Hepatic stellate cell (primary cell): ENCODE data around the gene DNAJC5G.
A peak's percentile ranks its signal among the peaks of the same experiment; 100 is the strongest.
"Not testable (repeated sequence)": the region's sequence is repeated elsewhere in the genome, so short reads cannot be mapped to it uniquely, and the experiment has no call there.

ENCODE experiments used
- DNase-seq: peaks from one replicate; pipeline ENCODE4 v3.0.0; 2011; ENCODE audit warnings: low spot score

DNAJC5G gene

DNA sequence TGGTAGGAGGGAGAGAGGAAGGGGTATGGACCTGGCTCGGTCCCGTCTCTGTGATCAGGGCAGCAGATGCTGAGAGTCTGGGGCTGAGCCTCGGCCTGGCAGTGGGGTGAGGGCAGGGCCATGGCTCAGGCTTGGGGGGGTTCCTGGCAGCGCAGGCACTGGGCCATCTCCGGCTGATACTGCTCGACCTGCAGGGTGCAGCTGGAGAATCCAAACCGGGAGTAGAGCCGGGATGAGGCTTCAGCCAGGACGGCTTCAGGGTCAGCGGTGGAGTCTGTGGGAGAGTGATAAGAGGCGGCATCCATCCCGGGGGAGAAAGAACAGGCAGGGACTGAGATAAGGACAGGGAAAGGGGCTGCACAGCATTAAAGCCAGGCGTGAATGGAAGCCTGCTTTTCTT, 20.0 kb upstream of the DNAJC5G start:
- DNase-seq = no peak

DNA sequence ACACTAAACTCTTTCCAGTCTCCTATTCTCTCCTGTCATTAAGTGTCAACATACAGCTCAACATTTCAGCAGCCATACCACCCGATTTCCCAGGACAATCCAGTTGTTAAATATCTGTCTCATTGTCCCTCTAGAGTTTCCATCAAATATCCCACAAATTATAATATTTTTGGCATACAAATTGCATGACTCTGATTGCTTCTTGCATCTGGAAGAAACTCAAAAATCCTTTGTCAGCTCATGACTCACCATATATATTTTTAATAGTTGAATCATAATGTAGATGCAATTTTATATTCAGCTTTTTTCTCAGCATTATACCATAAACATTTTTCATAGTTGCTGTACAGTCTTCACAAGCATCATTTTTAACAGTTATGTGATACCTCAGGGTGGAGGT, 19.6 kb upstream of the DNAJC5G start:
- peak; percentile 85 for DNase-seq

DNA sequence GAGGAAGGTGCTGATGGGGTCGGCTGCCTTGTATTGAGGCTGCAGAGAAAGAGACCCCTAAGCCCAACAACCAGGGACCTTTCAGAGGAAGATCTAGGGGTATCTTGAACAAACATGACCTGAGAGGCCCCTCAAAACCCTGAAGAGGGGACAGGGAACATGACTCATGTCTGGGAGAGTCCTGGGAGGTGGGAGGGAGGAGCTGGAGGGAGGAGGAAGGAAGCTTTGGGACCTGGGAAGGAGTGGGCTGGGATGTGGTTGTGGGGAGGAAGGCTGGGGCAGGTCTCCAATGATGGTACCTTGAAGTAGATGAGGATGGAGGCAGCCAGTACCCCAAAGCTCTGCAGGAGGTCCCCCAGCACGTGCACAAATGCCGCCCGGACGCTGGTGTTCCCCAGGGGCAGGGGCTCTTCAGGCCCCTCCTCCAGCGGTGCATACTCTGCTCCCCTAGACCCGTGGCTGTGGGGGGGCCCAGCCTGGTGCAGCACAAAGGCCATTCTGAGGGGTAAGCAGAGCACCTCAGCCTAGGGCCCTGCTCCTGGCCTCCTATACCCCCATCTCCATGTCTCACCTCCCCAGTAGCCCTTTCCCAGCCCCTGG, 18.3 kb upstream of the DNAJC5G start:
- no peak for DNase-seq

DNA sequence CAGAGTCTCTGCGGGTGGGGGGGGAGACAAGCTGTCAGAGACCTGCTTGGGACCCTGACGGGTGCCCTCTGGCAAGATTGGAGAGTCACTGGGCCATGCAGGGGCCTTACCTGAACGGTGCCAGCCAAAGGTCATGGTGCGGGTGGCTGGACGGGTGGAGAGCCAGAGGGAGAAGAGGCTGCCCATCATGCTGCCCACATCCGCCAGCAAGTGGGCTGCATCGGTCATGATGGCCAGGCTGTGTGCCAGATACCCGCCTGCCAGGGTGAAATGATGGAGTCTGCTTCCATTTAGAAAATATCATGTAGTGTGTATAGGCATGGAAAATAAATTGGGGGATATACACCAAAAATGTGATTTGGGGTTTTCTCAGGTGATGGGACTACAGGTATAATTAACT, 17.2 kb upstream of the DNAJC5G start:
- DNase-seq = no peak

DNA sequence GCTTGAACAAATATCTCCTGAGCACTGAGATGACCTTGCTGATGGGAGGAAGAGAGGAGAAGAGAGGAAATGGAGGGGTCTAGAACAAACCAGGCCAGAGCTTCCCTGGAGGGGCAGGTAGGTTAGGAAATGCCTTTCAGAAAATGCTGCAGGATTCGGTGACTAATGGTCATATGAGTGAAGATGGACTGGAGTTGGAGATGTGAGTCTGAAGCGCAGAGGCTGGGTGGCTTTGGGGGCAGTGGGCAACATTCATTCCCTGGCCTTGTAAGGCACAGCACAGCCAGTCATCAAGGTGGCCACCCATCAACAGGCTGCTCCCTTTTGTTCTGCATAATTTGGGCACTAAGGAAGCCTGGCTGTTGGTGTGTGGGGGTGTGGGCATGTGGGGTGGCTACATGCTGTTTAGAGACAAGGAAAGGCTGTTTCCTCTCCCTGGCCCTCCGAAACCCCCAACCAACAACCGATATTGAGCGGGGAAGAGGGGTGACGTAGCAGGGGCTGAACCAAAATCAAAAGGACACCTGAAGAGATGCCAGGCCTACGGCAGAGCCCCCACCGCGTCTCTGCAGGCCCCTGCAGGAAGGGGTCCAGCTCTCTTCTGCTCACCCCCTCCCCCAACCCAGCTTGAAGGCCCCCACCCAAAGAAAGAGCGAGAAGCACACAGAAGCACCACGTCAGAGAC, 13.8 kb upstream of the DNAJC5G start:
- DNase-seq = no peak

DNA sequence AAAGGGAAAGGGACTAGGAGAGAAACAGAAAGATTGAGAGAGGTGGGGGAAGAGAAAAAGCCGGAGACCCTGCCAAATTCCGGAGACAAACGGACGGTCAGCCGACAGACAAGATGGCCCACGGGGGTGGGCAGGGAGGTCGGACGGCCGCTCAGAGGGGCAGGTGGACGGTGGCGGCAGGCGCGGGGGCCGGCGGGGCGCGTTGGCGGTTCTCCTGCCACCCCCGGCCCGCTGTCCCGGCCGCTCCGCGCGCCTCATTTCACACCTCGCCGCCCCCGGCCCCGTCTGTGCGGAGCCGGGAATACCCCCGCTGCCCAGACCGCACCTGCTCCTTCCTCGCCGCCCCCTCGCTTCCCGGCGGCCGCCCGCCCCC, 13.3 kb upstream of the DNAJC5G start:
- no peak for DNase-seq

DNA sequence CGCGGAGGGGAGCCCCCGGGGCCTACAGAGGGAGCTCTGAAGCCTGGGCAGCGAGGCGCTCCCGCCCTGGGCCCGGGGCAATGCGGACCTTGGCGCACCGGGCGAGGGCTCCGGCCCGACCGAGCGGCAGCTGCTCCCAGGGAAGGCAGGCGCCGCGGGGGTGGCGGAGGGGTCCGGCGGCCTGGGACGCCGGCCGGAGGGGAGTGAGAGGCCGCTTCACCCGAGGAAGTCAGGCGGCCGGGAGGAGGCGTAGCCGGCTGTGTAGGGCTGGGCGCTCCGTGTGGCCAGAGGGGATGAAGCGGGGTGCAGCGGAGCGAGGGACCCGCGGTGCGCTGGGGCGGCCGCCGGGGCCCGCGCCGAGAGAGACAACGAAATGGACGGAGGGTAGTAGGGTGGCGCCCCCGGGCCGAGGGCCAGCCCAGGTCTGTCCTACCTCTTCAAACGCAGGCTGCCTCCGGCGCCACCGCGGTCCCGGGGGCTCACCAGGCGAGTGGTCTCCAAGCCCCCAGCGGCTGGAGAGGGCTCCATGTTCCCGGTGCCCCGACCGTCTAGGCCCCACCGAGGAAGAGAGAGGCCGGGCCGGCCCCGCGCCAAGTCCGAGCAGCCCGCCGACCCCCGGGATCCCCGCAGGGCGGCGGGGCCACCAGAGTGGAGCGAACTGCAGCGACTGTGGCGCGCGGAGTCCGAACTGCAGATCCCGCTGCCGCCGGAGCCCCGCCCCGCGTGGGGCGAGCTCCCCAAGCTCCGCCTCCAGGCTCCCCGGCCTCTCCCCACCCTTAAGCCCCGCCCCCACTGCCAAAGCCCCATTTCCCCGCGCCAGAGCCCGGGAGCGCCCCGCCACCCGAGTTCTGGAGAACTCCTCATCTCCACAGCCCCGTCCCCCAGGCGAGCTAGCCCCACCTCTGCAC, 12.6 kb upstream of the DNAJC5G start, which contains the start of gene SLC30A3:
Gene SLC30A3, minus strand, starts transcription at position 669 of the 908 bp plus-strand sequence. Its CDS starts 141 bp downstream, at position 528.
- peak; percentile 81 for DNase-seq

DNA sequence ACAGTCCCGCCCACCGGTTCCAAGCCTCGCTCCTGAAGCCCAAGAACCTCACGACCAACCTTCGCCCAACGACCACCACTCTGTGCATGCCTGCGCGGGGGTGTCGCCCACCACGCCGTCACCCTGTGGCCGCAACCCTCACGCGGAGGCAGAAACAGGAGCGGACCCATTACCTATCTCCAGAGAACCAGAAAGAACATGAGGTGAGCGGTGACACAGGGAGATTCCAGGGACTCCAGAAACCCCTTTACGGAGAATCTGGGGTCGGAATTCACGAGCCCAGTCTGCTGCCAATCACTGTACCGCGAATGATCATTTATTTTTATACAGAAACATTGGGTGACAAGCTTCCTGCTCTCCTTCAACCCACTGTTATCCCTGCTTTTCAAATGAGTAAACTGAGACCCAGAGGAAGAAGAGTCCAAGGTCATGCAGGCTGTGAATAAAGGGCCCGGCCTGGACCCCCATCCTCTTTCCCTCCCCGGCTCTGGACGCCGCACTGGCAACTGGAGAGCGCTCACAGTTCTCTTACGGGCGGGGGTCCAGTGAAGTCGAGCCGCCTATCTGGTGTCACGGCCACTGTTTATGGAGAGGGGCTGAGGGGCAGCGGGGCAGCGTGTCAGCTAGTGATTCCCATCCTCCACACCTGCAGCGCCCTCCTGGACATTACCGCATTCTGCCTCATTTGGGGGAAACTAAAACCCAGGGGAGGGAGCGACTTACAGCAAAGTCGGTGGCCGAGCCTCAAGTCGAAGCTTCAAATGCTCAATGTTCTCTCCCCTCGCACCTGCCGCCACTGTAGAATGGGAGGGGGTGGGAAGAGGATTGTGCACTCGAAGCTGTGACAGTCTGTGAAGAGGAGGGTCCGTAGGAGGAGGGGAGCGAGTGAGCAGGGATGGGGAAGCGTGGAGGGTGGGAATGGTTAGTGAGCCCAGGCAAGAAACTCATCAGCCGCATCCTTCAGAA, 11.7 kb upstream of the DNAJC5G start:
- no peak for DNase-seq

DNA sequence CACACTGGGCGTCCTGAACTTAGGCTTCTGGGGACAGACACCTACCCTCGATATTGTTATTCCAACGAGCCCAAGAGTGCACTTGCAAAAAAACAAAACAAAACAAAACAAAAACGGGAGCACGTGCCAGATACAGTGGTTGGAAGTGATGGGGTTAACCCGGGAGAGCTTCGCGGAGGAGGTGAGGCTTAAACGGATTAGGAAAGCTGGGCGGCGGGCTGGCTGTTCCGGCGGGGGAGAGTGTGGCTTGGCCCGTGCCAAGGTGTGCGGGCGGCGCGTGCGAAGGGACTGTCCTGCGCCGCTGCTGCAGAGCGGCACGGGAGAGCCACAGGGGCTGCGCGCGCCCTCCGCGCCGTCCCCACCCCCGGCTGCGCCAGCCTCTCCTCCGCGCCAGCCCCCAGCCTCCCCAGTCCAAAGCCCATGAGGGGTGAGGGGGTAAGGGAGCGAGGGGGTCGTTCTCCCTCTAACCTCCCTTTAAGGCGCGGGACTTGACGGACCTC, 10.9 kb upstream of the DNAJC5G start:
- no peak for DNase-seq

DNA sequence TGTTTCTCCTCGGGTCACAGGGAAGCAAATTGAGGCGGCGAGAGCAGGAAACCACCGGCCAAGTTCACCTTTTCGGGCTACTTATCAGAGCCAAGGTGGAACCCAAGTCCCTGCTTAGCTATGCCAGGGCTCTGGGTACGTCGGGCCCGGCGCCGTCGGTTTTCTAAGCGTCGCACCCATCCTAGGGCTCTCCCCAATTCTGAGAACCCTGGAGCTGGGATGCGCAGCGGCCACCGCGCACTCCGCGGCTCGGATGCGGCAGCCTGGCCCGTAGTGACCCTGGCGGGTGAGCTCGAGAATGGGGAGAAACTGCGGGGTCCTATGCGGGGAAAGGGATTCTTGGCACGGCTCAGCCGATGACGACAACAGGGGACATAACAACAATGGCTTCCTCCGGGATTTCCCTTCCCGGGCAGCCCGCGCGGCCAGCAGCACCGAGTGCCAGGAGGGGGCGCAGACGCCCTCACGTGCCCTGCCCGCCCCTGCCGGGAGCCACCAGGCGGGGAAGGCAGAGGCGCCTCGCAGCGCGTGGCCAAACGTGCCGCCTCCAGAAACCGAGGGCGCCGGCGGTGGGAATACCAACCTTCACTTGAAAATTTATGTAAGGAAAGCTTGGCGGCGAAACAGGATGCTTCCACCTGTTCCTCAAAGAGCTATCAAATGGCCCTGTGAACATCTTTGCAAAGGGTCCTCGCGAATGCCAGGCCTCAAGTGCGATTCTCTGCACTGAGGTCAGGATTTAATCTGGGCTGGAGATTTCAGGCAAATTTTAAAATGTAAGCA, 10.3 kb upstream of the DNAJC5G start:
- peak; percentile 85 for DNase-seq

DNA sequence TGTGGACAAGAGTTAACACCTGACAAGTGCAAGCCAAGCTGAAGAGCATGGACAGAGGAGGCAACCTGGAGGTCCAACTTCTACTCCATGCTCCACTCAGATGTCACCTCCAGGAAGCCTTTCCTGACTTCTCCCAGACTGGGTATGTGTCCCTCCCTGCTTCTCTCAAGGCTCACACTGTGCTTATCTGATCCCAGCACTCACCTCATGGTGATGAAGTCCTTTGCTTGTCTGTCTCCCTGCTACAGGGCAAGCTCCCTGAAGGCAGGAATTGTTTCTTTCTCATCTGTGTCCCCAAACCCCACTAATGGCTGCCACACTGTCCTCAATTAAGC, 9.7 kb upstream of the DNAJC5G start:
- DNase-seq = no peak

DNA sequence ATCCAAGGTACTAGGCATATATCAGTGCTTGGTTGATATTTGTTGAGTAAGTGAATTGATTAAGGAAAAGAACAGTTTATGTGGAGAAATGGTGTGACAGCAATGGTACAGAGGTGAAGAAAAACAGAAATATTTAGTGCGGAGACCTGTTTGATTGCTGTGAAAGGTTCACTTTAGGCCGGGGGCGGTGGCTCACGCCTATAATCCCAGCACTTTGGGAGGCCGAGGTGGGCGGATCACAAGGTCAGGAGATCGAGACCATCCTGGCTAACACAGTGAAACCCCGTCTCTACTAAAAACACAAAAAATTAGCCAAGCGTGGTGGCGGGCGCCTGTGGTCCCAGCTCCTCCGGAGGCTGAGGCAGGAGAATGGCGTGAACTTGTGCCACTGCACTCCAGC, 6.9 kb upstream of the DNAJC5G start:
- not testable (repeated sequence) for DNase-seq

DNA sequence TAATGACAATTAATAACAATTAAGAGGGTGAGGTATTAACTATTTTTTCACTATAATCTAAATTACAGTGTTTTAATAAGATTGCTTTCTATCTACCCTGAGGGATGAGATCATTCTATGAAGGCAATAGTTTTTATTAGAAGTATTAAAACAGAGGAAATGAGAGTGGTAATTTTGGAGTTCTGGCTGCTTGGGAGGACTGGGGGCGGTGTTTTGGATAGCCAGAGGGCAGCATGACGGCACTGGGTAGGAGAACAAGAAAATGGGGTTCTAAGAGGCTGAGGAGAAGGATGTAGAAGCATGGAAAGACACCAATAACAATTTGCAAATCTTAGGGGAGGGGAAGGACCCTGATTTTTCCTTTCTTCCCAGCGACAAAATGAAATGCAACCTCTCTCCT, 5.1 kb upstream of the DNAJC5G start:
- no peak for DNase-seq

DNA sequence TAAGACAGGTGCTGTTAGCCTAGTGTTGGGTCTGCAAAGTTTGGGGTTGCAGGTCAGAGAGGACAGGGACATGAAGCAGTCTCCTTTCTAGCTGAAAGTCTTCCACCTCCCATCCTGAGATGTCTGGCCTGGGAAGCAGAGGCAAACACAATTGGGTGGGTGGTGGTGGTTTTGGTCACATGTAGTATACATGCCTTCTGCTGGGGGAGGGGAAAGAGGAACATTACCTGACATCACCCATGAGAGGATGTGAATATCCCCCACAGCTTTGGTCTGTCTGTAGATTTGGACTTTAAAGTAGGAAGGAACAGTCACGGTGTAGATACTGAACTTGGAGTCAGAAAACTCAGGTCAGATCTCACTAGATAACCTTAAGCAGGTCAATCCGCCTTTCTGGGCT, 4.6 kb upstream of the DNAJC5G start:
- no peak for DNase-seq

DNA sequence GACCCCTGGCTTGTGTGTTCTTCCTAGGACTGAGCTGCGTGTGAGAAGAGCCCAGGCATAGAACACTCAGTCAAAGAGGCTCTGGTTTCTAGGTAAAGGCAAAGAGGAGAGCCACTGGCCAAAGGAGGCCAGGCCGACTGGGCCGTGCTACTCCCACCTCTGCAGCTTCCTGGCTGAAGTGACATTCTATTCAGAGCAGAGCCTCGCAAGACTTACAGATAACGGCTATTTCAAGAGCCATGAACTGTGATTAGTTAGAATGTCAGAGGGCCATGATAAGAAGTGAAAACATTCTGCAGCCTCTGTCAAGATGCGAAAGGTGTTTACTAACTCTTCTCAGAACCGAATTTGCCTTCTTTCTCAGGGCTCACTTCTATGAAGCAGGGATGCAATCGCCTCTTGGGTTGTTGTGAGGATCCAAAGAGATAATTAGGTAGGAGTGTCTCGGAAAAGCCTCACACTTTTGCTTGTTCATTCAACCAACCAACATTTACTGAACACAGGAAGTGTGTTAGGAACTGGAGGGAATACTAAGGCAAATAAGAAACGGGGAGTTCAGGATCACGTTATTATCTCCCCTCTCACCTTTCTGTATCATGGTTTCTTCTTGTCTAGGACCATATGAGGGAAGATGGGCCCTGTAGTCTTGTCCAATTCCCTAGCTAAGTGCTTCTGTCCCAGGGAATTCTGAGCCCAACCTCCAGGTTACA, 3.4 kb upstream of the DNAJC5G start:
- no peak for DNase-seq

DNA sequence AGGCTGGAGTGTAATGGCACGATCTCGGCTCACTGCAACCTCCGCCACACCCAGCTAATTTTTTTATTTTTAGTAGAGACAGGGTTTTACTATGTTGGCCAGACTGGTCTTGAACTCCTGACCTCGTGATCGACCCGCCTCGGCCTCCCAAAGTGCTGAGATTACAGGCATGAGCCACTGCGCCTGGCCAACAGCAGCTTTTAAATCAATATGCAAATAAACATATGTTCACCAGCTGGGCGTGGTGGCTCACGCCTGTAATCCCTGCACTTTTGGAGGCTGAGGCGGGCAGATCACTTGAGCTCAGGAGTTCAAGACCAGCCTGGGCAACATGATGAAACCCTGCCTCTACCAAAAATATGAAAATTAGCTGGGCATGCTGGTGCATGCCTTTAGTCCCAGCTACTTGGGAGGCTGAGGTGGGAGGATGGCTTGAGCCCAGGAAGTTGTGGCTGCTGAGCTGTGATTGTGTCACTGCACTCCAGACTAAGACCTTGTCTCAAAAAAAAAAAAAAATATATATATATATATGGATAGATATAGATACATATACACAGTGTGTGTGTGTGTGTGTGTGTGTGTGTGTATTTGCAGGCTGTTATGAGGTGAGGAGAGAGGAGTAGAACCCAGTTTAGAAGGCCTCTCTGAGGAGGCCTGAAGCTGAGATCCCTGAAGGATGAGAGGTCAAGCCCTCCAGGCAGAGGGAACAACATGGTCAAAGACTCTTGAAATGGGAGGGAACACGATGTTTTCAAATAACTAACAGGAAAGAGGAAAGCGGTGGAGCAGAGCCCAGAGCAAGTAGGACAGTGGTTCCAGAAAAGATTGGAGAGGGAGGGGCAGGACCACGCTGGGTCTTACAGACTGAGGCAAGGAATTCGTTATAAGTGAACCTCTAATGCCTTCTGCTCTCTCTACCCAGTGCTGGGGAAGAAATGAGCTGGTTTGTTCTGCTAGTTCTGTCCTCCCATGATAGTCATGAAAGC, 2.4 kb upstream of the DNAJC5G start:
- DNase-seq = not testable (repeated sequence)

DNA sequence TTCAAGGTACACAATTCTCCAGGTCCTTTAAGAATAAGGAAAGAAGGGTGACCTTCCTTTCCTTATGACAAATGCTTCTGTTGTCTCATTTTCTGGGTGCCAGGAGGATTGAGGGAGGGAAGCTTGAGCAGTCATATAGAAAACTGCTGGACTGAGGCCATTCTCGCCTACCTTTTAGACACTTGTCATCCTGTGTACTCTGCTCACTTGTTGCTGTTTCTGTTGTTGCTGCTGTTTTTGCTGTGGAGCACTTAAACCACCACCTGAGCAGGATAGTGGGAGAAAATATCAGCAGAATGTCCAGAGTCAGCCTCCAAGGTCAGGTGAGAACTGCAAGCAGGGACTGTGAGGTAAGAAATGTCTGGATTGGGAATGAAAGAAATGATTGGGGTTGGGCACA, 2.8 kb downstream of the DNAJC5G start:
- no peak for DNase-seq

DNA sequence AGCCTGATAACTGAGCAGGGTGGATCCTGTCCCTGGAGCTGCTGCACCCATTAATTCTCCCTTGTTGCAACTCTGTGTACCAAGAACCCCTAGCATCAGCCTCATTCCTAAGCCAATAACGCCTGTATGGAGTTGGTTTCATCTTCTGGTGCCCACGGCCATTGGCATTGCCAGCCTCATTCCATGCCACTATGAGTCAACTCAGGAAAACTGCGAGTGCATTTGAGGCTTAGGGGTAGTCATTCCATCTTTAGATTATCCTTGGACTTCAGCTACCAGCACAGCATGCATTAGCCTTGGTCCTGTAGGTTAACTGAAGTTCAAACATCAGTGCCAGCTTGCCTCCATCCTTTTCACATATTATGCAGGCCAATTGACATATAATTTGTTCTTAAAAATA, 5.6 kb downstream of the DNAJC5G start:
- DNase-seq = no peak

DNA sequence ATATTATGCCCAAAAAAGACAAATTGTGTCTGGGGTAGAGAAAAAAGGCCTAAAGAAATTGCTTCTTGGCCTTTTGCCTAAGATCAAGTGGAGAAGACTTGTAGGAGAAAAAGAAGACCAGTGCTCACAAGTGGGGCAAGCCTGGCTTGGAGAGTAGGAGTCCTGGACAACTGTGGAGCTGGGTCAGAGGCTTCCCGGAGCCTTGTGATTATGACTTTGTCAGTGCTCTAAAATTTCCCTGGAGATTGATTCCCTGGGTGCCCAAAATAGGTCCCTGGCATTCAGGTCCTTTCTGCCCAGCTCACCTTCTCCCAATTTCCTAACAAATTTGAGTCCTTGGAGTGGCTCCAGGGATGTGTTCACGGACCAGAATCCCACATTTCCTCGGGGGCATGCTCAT, 6.2 kb downstream of the DNAJC5G start:
- no peak for DNase-seq
